Airway epithelial cell (primary cell): ENCODE data around the gene TMEM239. TPM values are rescaled to one million over a fixed set of nuclear protein-coding genes. Genes with fewer than 3 reads are reported as not detected.

Experiments used
- total RNA-seq: library from RNA; depleted of rRNA; stranded (reverse); fragments of >200 nt; gene quantifications from 2 replicates; pipeline ENCODE4 v1.2.3, GENCODE V29; 2015

Gene TMEM239
- total RNA-seq: not detected in 2 replicates

GRCh38 chr20:2816030-2816582, at the start of gene TMEM239:
Gene TMEM239 (plus strand): TSS chr20:2816364. CDS start chr20:2816555, 191 bp downstream.

GRCh38 chr20:2800521-2801285, 15.5 kb upstream of the TMEM239 start, which contains the start of gene CPXM1:
Gene CPXM1 (minus strand): TSS chr20:2800627. CDS start chr20:2800572, 55 bp downstream.

GRCh38 chr20:2814587-2815051, 1.5 kb upstream of the TMEM239 start, which contains the start of gene C20orf141:
Gene C20orf141 (plus strand): TSS chr20:2814987. CDS start chr20:2815185, 198 bp downstream.

GRCh38 chr20:2840138-2840966, 24.2 kb downstream of the TMEM239 start, which contains the start of the genes PCED1A and VPS16:
Gene PCED1A (minus strand): TSS chr20:2840655. CDS start chr20:2839912, 743 bp downstream.
Gene VPS16 (plus strand): TSS chr20:2840745. CDS start chr20:2840775, 30 bp downstream.

Other genes starting within 250 kb of the TMEM239 start
- 157 and 166 TPM in 2 replicates for gene NOP56, start 163.7 kb upstream of the TMEM239 start, total RNA-seq
- 116 and 122 TPM in 2 replicates for gene IDH3B, start 152.1 kb upstream of the TMEM239 start, total RNA-seq
- 0.21 TPM in 1 of 2 replicates, not detected in the other for gene EBF4, start 123.6 kb upstream of the TMEM239 start, total RNA-seq
- gene CPXM1, start 15.7 kb upstream of the TMEM239 start, total RNA-seq: not detected in 2 replicates
- not detected in 2 replicates for gene C20orf141, start 1.4 kb upstream of the TMEM239 start, total RNA-seq
- 7.7 and 10.4 TPM in 2 replicates for gene PCED1A, start 24.3 kb downstream of the TMEM239 start, total RNA-seq
- gene VPS16, start 24.4 kb downstream of the TMEM239 start, total RNA-seq: 17.8 and 26.0 TPM in 2 replicates
- gene PTPRA, start 57.1 kb downstream of the TMEM239 start, total RNA-seq: 22.7 and 32.4 TPM in 2 replicates
- not detected in 2 replicates for gene GNRH2, start 227.3 kb downstream of the TMEM239 start, total RNA-seq
- 91.3 and 98.8 TPM in 2 replicates for gene MRPS26, start 229.7 kb downstream of the TMEM239 start, total RNA-seq